ENCODE measurements around the gene ENHO.

DNA sequence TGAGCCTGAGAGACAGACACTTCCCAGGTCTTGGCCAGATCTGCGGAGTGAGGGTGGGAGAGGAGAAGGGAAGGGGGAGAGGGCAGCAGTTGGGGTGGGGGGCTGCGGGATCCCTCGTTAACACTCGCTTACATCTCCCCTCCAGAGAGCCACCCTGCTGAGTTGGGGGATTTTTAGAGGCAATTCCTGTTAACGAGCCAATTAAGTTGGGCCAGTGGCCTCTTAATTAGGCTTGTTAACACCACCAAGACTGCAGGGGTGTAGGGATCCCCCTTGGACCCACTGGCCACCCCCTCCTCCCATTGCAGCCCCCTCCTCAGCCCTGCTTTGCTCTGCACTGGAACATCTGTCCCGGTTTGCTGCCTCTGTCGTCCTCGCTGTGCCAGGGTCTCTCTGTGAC is 43.1 kb upstream of the ENHO start:
- TF ChIP-seq POLR2A (IDR thresholded peaks at IDR 0.05): no peak
- TF ChIP-seq, protein P1, sequence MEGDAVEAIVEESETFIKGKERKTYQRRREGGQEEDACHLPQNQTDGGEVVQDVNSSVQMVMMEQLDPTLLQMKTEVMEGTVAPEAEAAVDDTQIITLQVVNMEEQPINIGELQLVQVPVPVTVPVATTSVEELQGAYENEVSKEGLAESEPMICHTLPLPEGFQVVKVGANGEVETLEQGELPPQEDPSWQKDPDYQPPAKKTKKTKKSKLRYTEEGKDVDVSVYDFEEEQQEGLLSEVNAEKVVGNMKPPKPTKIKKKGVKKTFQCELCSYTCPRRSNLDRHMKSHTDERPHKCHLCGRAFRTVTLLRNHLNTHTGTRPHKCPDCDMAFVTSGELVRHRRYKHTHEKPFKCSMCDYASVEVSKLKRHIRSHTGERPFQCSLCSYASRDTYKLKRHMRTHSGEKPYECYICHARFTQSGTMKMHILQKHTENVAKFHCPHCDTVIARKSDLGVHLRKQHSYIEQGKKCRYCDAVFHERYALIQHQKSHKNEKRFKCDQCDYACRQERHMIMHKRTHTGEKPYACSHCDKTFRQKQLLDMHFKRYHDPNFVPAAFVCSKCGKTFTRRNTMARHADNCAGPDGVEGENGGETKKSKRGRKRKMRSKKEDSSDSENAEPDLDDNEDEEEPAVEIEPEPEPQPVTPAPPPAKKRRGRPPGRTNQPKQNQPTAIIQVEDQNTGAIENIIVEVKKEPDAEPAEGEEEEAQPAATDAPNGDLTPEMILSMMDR (IDR thresholded peaks at IDR 0.05): no peak

Data from thyroid gland (tissue), 4 donors.